HuH-7.5 (cell line): ENCODE data around the gene SAMSN1.
"Not testable (repeated sequence)": the region's sequence is repeated elsewhere in the genome, so short reads cannot be mapped to it uniquely, and the experiment has no call there.

Experiments
- DNase-seq: peaks from one replicate; pipeline ENCODE4 v3.0.0; 2011; ENCODE audit warnings: low spot score

SAMSN1 gene

GRCh38 chr21:14566894-14567293 is 20.8 kb upstream of the SAMSN1 start:
- DNase-seq, result no peak

GRCh38 chr21:14562959-14563358 is 16.8 kb upstream of the SAMSN1 start:
- no peak for DNase-seq

GRCh38 chr21:14560555-14560954 is 14.4 kb upstream of the SAMSN1 start:
- no peak for DNase-seq

- DNase-seq, result no peak
Observed at GRCh38 chr21:14560139-14560538, 14.0 kb upstream of the SAMSN1 start.

GRCh38 chr21:14559102-14559501 is 13.0 kb upstream of the SAMSN1 start:
- DNase-seq, result no peak

GRCh38 chr21:14557413-14557812 is 11.3 kb upstream of the SAMSN1 start:
- no peak for DNase-seq

GRCh38 chr21:14554948-14555347 is 8.8 kb upstream of the SAMSN1 start:
- DNase-seq, result no peak

GRCh38 chr21:14553422-14553821 is 7.3 kb upstream of the SAMSN1 start:
- no peak for DNase-seq

- no peak for DNase-seq
Observed at GRCh38 chr21:14551741-14552140, 5.6 kb upstream of the SAMSN1 start.

GRCh38 chr21:14550135-14550534 is 4.0 kb upstream of the SAMSN1 start:
- DNase-seq, result no peak

- no peak for DNase-seq
Observed at GRCh38 chr21:14548779-14549178, 2.7 kb upstream of the SAMSN1 start.

GRCh38 chr21:14547834-14548513 is 1.9 kb upstream of the SAMSN1 start:
- no peak for DNase-seq

- DNase-seq, result not testable (repeated sequence)
Observed at GRCh38 chr21:14546719-14547118, 604 bp upstream of the SAMSN1 start.

GRCh38 chr21:14543983-14544382 is 2.1 kb downstream of the SAMSN1 start:
- no peak for DNase-seq

- no peak for DNase-seq
Observed at GRCh38 chr21:14542638-14543037, 3.5 kb downstream of the SAMSN1 start.

- DNase-seq, result no peak
Observed at GRCh38 chr21:14541841-14542490, 4.1 kb downstream of the SAMSN1 start.

GRCh38 chr21:14538483-14538882 is 7.6 kb downstream of the SAMSN1 start:
- DNase-seq, result no peak

GRCh38 chr21:14536929-14537328 is 9.2 kb downstream of the SAMSN1 start:
- no peak for DNase-seq

GRCh38 chr21:14535702-14536101 is 10.4 kb downstream of the SAMSN1 start:
- no peak for DNase-seq

- DNase-seq, result no peak
Observed at GRCh38 chr21:14533499-14534428, 12.4 kb downstream of the SAMSN1 start.

GRCh38 chr21:14531757-14532316 is 14.3 kb downstream of the SAMSN1 start:
- DNase-seq, result no peak

- DNase-seq, result no peak
Observed at GRCh38 chr21:14530592-14530991, 15.5 kb downstream of the SAMSN1 start.

- DNase-seq, result no peak
Observed at GRCh38 chr21:14528815-14529214, 17.3 kb downstream of the SAMSN1 start.
